HG03565 (cell line): ENCODE results near the gene PI4KA.
"Not testable (repeated sequence)": the region's sequence is repeated elsewhere in the genome, so short reads cannot be mapped to it uniquely, and the experiment has no call there.

ENCODE experiments used
- ATAC-seq: cut with Tn5 transposase; IDR thresholded peaks from one replicate; pipeline ENCODE4 v1.9.1; 2021; ENCODE audit warnings: mild to moderate bottlenecking, moderate library complexity; ENCODE audit not compliant: unreplicated experiment

Gene PI4KA

GRCh38 chr22:20858615-20859416, at the start of gene PI4KA, which contains the start of gene SNAP29:
PI4KA (minus strand) TSS chr22:20858811; CDS start chr22:20858725, 86 bp downstream.
SNAP29 (plus strand) TSS chr22:20859007; CDS start chr22:20859111, 104 bp downstream.
- peak; percentile 92 for ATAC-seq

DNA sequence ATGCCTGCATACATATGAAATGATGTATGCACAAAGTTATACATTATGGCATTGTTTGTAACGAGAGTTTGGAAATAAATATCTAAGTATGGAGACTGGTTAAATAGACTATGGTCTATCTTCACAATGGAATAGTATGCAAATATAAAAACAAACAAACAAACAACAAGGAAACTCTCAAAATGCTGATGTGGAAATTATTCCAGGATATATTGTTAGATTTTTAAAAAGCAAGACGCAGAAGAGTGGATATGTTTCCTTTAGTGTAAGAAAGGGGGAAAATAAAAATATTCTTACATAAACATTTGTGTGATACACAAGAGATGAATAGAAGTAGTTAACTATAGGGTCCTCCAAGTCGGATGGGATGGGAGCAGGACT, 47.8 kb upstream of the PI4KA start:
- no peak for ATAC-seq

- ATAC-seq, result no peak
Measured at GRCh38 chr22:20905415-20906386, 47.1 kb upstream of the PI4KA start.

DNA sequence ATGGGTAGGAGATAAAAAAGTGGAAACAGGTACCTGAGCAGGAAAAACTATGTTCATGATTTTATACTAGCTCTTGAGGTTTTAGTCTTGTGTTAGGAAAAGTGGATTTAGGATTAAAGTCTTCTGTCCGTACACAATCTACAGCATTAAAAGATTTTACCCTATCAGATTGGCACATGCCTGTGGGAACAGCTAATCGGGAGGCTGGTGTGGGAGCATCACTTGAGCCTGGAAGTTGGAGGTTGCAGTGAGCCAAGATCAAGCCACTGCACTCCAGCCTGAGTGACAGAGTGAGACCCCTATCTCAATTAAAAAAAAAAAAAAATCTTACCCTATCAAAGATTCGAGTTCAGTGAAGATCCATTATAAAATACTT, 46.4 kb upstream of the PI4KA start:
- ATAC-seq, result no peak

- ATAC-seq, result no peak
Measured at GRCh38 chr22:20904008-20904979, 45.7 kb upstream of the PI4KA start.

DNA sequence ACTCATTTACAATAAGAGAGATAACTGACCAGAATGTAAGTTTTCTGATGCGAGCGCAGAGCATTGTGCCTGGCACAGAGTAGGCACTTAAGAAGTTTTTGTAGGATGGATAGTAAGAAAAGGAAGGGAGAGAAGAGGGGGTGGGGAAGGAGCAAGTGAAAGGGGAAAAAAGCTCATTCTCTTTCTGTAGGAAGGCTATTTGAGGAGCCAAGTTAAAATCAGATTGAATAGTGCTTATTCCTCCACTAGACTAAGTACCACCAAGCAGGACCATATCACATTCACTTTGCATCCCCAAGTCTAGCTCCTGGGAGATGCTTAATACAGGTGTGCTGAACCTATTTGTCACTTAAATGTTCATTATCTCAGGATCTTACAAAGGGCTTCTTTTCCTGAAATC, 44.5 kb upstream of the PI4KA start:
- ATAC-seq, result no peak

DNA sequence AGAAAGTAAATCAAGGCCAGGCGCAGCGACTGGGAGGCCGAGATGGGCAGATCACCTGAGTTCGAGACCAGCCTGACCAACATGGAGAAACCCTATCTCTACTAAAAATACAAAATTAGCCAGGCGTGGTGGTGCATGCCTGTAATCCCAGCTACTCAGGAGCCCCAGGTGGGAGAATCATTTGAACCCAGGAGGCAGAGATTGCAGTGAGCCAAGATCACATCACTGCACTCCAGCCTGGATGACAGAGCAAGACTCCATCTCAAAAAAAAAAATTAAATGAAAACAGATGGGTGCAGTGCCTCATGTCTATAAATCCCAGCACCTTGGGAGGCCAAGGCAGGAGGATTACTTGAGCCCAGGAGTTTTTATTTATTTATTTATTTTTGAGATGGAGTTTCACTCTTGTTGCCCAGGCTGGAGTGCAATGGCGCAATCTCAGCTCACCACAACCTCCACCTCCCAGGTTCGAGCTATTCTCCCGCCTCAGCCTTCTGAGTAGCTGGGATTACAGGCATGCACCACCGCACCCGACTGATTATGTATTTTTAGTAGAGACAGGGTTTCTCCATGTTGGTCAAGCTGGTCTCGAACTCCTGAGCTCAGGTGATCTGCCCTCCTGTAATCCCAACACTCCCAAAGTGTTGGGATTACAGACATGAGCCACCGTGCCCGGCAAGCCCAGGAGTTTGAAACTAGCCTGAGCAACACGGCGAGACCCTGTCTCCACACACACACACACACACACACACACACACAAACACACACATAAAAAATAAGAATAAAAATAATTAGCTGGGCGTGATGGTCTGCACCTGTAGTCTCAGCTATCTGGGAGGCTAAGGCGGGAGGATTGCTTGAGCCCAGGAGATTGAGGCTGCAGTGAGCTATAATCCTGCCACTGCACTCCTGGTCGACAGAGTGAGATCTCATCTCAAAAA, 42.8 kb upstream of the PI4KA start:
- not testable (repeated sequence) for ATAC-seq

DNA sequence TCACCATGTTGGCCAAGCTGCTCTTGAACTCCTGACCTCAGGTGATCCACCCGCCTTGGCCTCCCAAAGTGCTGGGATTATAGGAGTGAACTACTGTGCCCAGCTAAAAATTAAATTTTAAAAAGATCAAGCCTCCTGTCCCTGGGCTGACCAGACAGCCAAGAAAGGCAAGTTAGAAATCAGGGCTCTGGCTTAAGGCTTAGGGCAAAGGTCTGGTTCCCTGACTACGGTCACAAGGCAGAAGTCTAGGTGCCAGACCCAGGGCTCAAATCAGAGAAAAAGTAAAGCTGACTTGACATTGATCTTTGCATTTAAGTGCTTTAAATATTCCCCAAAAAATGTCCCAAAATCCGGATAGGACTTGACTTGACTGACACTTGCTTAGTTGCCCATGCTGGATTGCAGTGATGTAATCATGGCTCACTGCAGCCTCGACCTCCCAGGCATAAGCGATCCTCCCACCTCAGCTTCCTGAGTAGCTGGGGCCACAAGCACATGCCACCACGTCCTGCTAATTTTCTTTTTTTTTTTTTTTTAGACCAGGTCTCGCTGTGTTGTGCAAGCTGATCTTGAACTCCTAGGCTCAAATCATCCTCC, 41.3 kb upstream of the PI4KA start:
- no peak for ATAC-seq

DNA sequence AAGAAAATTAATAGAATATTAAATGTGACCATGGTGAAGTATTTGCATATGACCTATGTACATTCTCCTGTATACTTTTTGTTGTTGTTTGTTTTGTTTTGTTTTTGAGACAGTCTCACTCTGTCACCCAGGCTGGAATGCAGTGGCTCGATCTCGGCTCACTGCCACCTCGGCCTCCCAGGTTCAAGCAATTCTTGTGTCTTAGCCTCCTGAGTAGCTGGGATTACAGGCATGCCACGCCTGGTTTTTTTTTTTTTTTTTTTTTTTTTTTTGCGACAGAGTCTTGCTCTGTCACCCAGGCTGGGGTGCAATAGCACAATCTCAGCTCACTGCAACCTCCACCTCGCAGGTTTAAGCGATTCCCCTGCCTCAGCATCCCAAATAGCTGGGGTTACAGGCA, 39.1 kb upstream of the PI4KA start:
- not testable (repeated sequence) for ATAC-seq

DNA sequence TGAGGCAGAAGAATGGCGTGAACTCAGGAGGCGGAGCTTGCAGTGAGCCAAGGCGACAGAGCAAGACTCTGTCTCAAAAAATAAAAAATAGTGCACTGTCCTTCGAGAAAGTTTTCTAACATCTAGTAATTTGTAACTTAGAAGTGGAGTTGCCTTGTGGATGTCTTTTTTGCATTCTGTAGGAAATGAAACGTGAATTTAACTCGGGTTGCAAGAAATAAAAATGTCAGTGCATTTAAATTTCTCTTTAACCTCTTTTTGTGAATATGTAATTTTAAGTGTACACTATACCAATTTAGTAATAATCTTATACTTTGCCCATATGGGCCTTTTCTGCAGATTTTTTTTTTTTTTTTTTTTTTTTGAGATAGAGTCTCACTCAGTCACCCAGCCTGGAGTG, 32.4 kb upstream of the PI4KA start:
- no peak for ATAC-seq

DNA sequence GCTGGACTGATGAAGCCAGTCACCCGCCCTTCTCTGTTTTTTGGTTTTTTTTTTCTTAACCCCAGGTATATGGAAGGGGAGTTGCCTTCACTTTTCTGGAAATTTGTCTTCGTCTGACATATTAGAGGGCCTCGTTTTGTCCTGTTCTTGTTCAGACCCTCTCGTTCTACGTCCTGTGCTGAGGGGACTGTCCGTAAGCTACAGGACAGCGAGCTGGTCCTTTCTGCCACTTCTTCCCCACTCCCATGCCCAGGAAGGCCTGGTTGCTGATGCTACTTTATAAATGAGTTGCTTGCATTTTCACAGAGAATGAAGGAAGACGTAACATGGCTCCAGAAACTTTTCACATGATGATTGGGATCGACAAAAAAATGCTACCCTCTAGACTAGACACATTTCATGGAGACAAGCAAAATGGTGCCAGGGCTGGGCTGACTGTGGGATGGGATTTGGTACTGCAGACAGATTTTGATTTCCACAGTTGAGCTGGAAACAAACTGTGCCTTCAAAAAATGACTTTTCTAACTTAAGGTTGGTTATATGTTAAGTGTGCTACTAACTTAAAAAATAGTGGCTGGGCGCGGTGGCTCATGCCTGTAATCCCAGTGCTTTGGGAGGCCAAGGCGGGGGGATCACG, 31.4 kb upstream of the PI4KA start:
- no peak for ATAC-seq

GRCh38 chr22:20889025-20889704, 30.6 kb upstream of the PI4KA start:
- ATAC-seq, result no peak

- ATAC-seq, result no peak
Measured at GRCh38 chr22:20887375-20887774, 28.8 kb upstream of the PI4KA start.

- ATAC-seq, result no peak
Measured at GRCh38 chr22:20885557-20886323, 27.1 kb upstream of the PI4KA start.

DNA sequence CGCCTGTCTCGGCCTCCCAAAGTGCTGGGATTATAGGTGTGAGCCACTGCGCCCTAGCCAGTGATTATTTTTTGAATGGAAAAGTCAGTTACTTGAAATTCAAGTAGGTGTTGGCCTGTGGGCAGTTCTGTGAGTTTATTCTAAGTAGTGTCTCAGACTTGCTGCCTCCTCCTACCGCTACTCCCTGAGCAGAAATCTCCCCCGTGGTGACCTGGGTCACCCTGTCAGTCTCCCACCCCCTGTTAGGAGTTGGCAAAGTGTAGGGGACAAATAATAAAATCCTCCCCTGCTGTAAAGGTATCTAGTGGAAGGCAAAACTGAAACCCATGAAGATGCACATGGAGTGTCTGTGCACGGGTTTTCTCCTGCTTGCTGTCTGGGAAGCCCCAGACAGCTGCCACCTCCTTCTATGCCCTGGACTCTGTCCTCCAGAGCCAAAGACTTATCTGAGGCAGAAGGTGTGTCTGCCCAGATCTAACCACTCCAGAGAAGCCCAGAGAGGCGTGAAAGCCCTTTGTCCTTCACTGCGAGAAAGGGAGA, 26.5 kb upstream of the PI4KA start:
- ATAC-seq, result no peak

GRCh38 chr22:20884454-20884853, 25.8 kb upstream of the PI4KA start:
- no peak for ATAC-seq

DNA sequence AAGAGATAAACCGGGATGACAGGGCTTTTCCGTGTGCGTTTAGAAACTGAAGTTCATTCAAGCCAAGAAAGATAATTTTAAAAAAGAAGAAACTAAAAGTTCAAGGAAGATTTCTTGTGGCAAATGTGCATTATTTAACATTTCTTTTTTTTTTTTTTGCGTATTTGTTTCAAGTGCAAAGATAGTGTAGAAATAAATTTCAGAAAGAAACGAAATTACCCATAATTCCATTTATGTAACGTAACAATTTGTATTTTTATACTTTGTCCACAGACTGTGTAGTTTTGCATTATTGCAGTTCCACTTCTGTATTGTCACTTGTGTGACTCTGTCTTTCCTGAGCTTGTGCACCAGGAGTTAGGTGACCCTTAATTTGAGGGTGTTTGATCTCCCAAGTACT, 24.2 kb upstream of the PI4KA start:
- ATAC-seq, result no peak
